Endothelial cell of umbilical vein (primary cell): ENCODE measurements around the gene TTBK1. TPM values are rescaled to one million over a fixed set of nuclear protein-coding genes. Genes with fewer than 3 reads are reported as not detected.

Experiments
- BruUV-seq: library from RNA; stranded (reverse); fragments of 400-500 nt; replicated peaks from 2 replicates; lab custom pipeline; 2021; lab: Mats Ljungman, UMichigan
- CTCF ChIA-PET: fragments of 300-600, 350-600 bp; sonication (Branson Sonifier 250); formaldehyde crosslinking; loops from one replicate; lab custom pipeline; 2021; ENCODE audit warnings: antibody characterized with exemption, inconsistent platforms; lab: Charles Lee
- POLR2A ChIA-PET: fragments of 300-600, 350-600 bp; sonication (Branson Sonifier 250); formaldehyde crosslinking; loops from one replicate; lab custom pipeline; 2021; ENCODE audit warnings: antibody characterized with exemption, inconsistent platforms; lab: Charles Lee
- DNase-seq: peaks from one replicate; pipeline ENCODE4 v3.0.0-alpha.2; 2011; ENCODE audit warnings: low read depth, low spot score
- FAIRE-seq: peaks from 2 replicates; lab custom pipeline; 2011; peaks lifted over from hg19 to GRCh38; lab: Jason Lieb, UNC
- H2AFZ ChIP-seq: 2 replicates; pipeline ENCODE4 v1.6.0; 2012; ENCODE audit warnings: low read depth, low read length, control low read depth, inconsistent platforms
- H3K27ac ChIP-seq: 2 replicates; pipeline ENCODE4 v1.5.1; 2011; ENCODE audit warnings: low read depth, mild to moderate bottlenecking, control low read depth, low read length, moderate library complexity; ENCODE audit not compliant: insufficient read depth
- H3K27me3 ChIP-seq, 2 experiments: 2 replicates each; pipeline versions ENCODE4 v1.6.0 to v1.6.1; 2011; ENCODE audit warnings: low read length in 2 of 2, mixed read lengths in 1 of 2; ENCODE audit not compliant: control insufficient read depth in 2 of 2, insufficient read depth in 2 of 2
- H3K36me3 ChIP-seq, 2 experiments: 2 replicates in 1 of 2; 3 replicates in 1 of 2; pipeline ENCODE4 v1.5.1; 2011; ENCODE audit warnings: low read length in 2 of 2, mild to moderate bottlenecking in 1 of 2, moderate library complexity in 1 of 2; ENCODE audit not compliant: control insufficient read depth in 2 of 2, insufficient read depth in 2 of 2; ENCODE audit errors: extremely low read depth in 1 of 2
- H3K4me1 ChIP-seq: 3 replicates; pipeline ENCODE4 v1.5.1; 2011; ENCODE audit warnings: mild to moderate bottlenecking, low read length; ENCODE audit not compliant: control insufficient read depth, insufficient read depth; ENCODE audit errors: extremely low read depth
- H3K4me2 ChIP-seq: 2 replicates; pipeline ENCODE4 v1.6.1; 2011; ENCODE audit warnings: low read length, control low read depth, mixed read lengths; ENCODE audit not compliant: insufficient read depth
- H3K4me3 ChIP-seq, 3 experiments: fragments of 200-600 bp in 1 of 3; sonication (generic), shearing (Covaris generic) in 1 of 3; replicated peaks in 1 of 3; 2 replicates each; pipeline ENCODE4 v1.5.1; 2011 to 2016; ENCODE audit warnings: control low read depth in 3 of 3, low read length in 3 of 3, mild to moderate bottlenecking in 2 of 3, inconsistent platforms in 1 of 3, low read depth in 1 of 3, moderate library complexity in 1 of 3; ENCODE audit not compliant: insufficient read depth in 1 of 3
- H3K79me2 ChIP-seq: 2 replicates; pipeline ENCODE4 v1.6.0; 2012; ENCODE audit warnings: low read length, inconsistent platforms; ENCODE audit not compliant: control insufficient read depth, insufficient read depth
- H3K9ac ChIP-seq: replicated peaks from 2 replicates; pipeline ENCODE3; 2011; ENCODE audit warnings: low read length, control low read depth; ENCODE audit not compliant: insufficient read depth; ENCODE audit errors: extremely low read depth
- H3K9me1 ChIP-seq: replicated peaks from 3 replicates; pipeline ENCODE4 v1.6.0; 2011; ENCODE audit warnings: mild to moderate bottlenecking, low read length; ENCODE audit not compliant: control insufficient read depth, insufficient read depth; ENCODE audit errors: extremely low read depth
- H3K9me3 ChIP-seq: replicated peaks from 2 replicates; pipeline ENCODE4 v1.5.1; 2012; ENCODE audit warnings: low read length, inconsistent platforms; ENCODE audit not compliant: control insufficient read depth, insufficient read depth
- H4K20me1 ChIP-seq: replicated peaks from 2 replicates; pipeline ENCODE3; 2011; ENCODE audit warnings: mild to moderate bottlenecking, low read length; ENCODE audit not compliant: control insufficient read depth, insufficient read depth; ENCODE audit errors: extremely low read depth
- CTCF ChIP-seq, 2 donors: IDR thresholded peaks; 1 replicate in 1 of 2; 2 replicates in 1 of 2; pipeline ENCODE4 v1.5.1; 2011; ENCODE audit warnings: low read length in 2 of 2, mild to moderate bottlenecking in 2 of 2, moderate library complexity in 2 of 2, control low read depth in 1 of 2, inconsistent platforms in 1 of 2, low read depth in 1 of 2; ENCODE audit not compliant: insufficient read depth in 1 of 2; ENCODE audit errors: extremely low read depth in 1 of 2
- EZH2 ChIP-seq: IDR thresholded peaks from 2 replicates; pipeline ENCODE4 v1.6.1; 2012; ENCODE audit warnings: borderline replicate concordance, low read depth, mild to moderate bottlenecking, moderate library complexity, low read length, inconsistent platforms; ENCODE audit not compliant: severe bottlenecking
- FOS ChIP-seq: IDR thresholded peaks from 2 replicates; pipeline ENCODE4 v1.6.1; 2011; ENCODE audit warnings: mild to moderate bottlenecking, low read length, moderate library complexity, borderline replicate concordance; ENCODE audit not compliant: insufficient read depth
- GATA2 ChIP-seq: IDR thresholded peaks from 2 replicates; pipeline ENCODE4 v1.7.0; 2011; ENCODE audit warnings: low read depth, mild to moderate bottlenecking, moderate library complexity, mixed read lengths, low read length; ENCODE audit not compliant: insufficient read length, insufficient read depth
- JUN ChIP-seq: IDR thresholded peaks from 2 replicates; pipeline ENCODE4 v1.6.1; 2011; ENCODE audit warnings: borderline replicate concordance, low read depth; ENCODE audit not compliant: insufficient read length, insufficient read depth
- MAX ChIP-seq: IDR thresholded peaks from 2 replicates; pipeline ENCODE4 v1.6.1; 2011; ENCODE audit not compliant: insufficient read depth, insufficient read length
- MYC ChIP-seq: IDR thresholded peaks from one replicate; pipeline ENCODE4 v1.6.1; 2011; ENCODE audit warnings: mild to moderate bottlenecking, low read depth, low read length
- POLR2A ChIP-seq: IDR thresholded peaks from 2 replicates; pipeline ENCODE4 v1.6.1; 2012; ENCODE audit warnings: low read depth, mild to moderate bottlenecking, control low read depth, low read length
- POLR2AphosphoS5 ChIP-seq: IDR thresholded peaks from 2 replicates; pipeline ENCODE4 v1.6.1; 2012; ENCODE audit warnings: low read depth, mild to moderate bottlenecking, control low read depth, low read length, moderate library complexity; ENCODE audit not compliant: insufficient read depth
- dilution Hi-C: fragments of 300-500 bp; cut with MboI; formaldehyde crosslinking; loops from one replicate; pipeline ENCODE4 v1.15.0; 2019; ENCODE audit warnings: low sequenced_read_pairs; ENCODE audit not compliant: extremely low pct_ligation_motif_present
- intact Hi-C: fragments of 100-400 bp; cut with micrococcal nuclease; formaldehyde crosslinking; loops from one replicate; pipeline ENCODE4 v1.10.0; 2022
- polyA plus RNA-seq, 4 experiments: library from polyadenylated mRNA; depleted of rRNA in 3 of 4; stranded (reverse) in 3 of 4; unstranded in 1 of 4; fragments of >200 nt; gene quantifications; 2 replicates each; pipeline versions ENCODE4 v1.2.1 to v1.2.3, GENCODE V29; 2011 to 2012; ENCODE audit warnings: missing spikeins in 1 of 4
- total RNA-seq: library from RNA; stranded (reverse); gene quantifications from 2 replicates; pipeline ENCODE4 v1.2.3, GENCODE V29; 2021

Gene TTBK1
- total and polyA plus RNA-seq, 2 donors (not counting 3 experiments of a cell fraction or from before 2014, with no cell fraction given): 0.06 TPM; not detected in 1

- no peak overlapping the region for H3K4me2 ChIP-seq
- H2AFZ ChIP-seq: no peak overlapping the region
- intact Hi-C loops (no loop called here), dilution Hi-C loops (no loop called here)
- FAIRE-seq (peak; percentile 55), DNase-seq (peak; percentile 48)
- peaks cover 0 to 19% of the 10 kb centered on the region in 2 experiments for H3K36me3 ChIP-seq
- POLR2A ChIA-PET: no interaction called here
- H3K27me3 ChIP-seq: no peaks in the 10 kb centered on the region
- peaks cover 18% of the 10 kb centered on the region for H3K4me1 ChIP-seq
- H3K27ac ChIP-seq: no peak overlapping the region
- no peaks in the 10 kb centered on the region for H3K79me2 ChIP-seq
- no peaks in the 10 kb centered on the region for H3K9me1 ChIP-seq
- BruUV-seq: no TSS peak
- no peaks in the 10 kb centered on the region for H3K9me3 ChIP-seq
- no peak overlapping the region for H3K4me3 ChIP-seq
- TF ChIP-seq POLR2A: no peak
- peak in 1 of 2 donors; percentile 27 for TF ChIP-seq CTCF (IDR thresholded peaks at IDR 0.05; ENCODE audit: extremely low read depth in 1 of 2, insufficient read depth in 1 of 2, low read depth in 1 of 2, low read length in 2 of 2)
- TF ChIP-seq POLR2AphosphoS5: no peak
- H3K9ac ChIP-seq: no peak overlapping the region
- no peaks in the 10 kb centered on the region for H4K20me1 ChIP-seq
- CTCF ChIA-PET: interaction anchor here (1.0 to 1.6 kb wide), 4 partner anchors 11 to 122 kb away, joined by 3 to 8 read pairs (median 6); partner anchors contain the start of gene DNPH1
Observed at GRCh38 chr6:43211955-43212354, 31.3 kb upstream of the TTBK1 start.

DNA sequence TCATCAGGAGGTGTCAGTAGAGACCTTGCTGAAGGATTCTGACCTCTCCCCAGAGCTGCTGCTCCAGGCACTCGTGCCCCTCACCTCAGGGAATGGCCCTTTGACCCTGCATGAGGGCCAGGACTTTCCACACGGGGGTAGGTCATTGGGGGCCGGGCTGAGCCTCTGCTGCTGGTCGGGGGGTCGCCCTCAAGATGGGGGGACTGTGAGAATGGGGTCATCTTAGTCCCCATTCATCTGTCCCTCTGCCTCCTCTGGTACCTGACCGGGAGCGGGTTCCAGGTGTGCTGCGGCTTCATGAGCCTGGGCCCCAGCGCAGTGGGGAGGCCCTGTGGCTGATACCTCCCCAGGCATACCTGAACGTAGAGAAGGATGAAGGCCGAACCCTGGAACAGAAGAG lies 29.9 kb upstream of the TTBK1 start:
- ChIA-PET POLR2A (no interaction called here), CTCF (interaction anchor here (1.2 to 1.6 kb wide), 3 partner anchors 12 to 22 kb away, joined by 3 to 8 read pairs (median 4); partner anchors contain the start of gene DNPH1)
- Histone ChIP-seq H4K20me1 (no peaks in the 10 kb centered on the region), H3K79me2 (no peaks in the 10 kb centered on the region), H3K9me3 (no peaks in the 10 kb centered on the region), H3K36me3 (peaks cover 0 to 19% of the 10 kb centered on the region in 2 experiments), H2AFZ (no peak overlapping the region), H3K4me3 (no peak overlapping the region), H3K27ac (no peak overlapping the region), H3K4me2 (no peak overlapping the region), H3K4me1 (peaks cover 18% of the 10 kb centered on the region), H3K9me1 (no peaks in the 10 kb centered on the region), H3K27me3 (no peaks in the 10 kb centered on the region), H3K9ac (no peak overlapping the region)
- FAIRE-seq: no peak
- DNase-seq: no peak
- dilution Hi-C loops: no loop called here
- intact Hi-C loops: no loop called here
- no TSS peak for BruUV-seq
- TF ChIP-seq MYC: no peak
- TF ChIP-seq POLR2AphosphoS5: no peak
- TF ChIP-seq EZH2: no peak
- TF ChIP-seq GATA2: no peak
- TF ChIP-seq CTCF (IDR thresholded peaks at IDR 0.05; ENCODE audit: extremely low read depth in 1 of 2, insufficient read depth in 1 of 2, low read depth in 1 of 2, low read length in 2 of 2): no peak
- no peak for TF ChIP-seq JUN
- TF ChIP-seq FOS: no peak
- no peak for TF ChIP-seq MAX
- no peak for TF ChIP-seq POLR2A
